ENCODE data around the gene S100A5. TPM values are rescaled to one million over a fixed set of nuclear protein-coding genes. Genes with fewer than 3 reads are reported as not detected.

S100A5 gene
- total and polyA plus RNA-seq, 5 donors from 2014 or later, result 1.2 to 3.0 (median 1.8) TPM

- peaks cover 35% of the 10 kb centered on the region for H3K36me3 Mint-ChIP-seq
- no peaks in the 10 kb centered on the region for H3K9me3 Mint-ChIP-seq
- H3K4me1 Mint-ChIP-seq, result peaks cover 6 to 85% (median 55%) of the 10 kb centered on the region in 4 donors
These were observed 3.8 kb upstream of the S100A5 start for GRCh38 chr1:153544453-153545066.

DNA sequence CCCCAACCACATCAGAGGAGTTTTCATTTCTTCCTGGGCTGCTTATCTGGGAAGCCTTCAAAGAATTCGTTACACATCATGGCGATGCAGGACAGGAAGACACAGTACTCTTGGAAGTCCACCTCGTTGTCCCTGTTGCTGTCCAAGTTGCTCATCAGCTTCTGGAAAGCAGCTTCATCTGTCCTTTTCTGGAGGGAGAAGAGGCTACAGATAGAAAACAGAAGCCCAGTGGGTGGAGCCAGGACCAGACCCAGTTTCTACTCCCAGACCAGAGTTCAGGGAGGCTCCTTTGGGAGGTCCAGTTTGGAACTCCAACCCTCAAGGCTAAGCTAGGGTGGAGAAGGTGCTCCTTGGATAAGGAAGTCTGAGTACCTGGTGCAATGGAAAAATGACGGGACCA, 3.0 kb upstream of the S100A5 start:
- Mint-ChIP-seq H3K9me3 (no peaks in the 10 kb centered on the region), H3K4me3 (peak overlapping the region; percentile 97 to 100 (median 98)), H3K4me1 (peaks cover 8 to 86% (median 60%) of the 10 kb centered on the region in 4 donors), H3K27ac (peak overlapping the region; percentile 97 to 99 (median 98)), H3K36me3 (peaks cover 35% of the 10 kb centered on the region), H3K27me3 (no peaks in the 10 kb centered on the region)
- Histone ChIP-seq H3K27ac (ENCODE audit: insufficient read depth, low read length, poor library complexity, severe bottlenecking) (peak overlapping the region; percentile 82), H3K36me3 (ENCODE audit: control insufficient read depth, insufficient read depth, low read length) (peaks cover 16% of the 10 kb centered on the region), H3K4me1 (ENCODE audit: control insufficient read depth, insufficient read depth, low read length, poor library complexity, severe bottlenecking) (peaks cover 79% of the 10 kb centered on the region), H3K4me3 (ENCODE audit: low read depth, low read length) (peak overlapping the region; percentile 93), H3K9me3 (ENCODE audit: control insufficient read depth in 2 of 2, low read length in 2 of 2) (no peaks in the 10 kb centered on the region), H3K27me3 (ENCODE audit: control insufficient read depth, insufficient read depth, low read length) (no peaks in the 10 kb centered on the region)
- no peak for ATAC-seq (ENCODE audit: low read depth in 2 of 2)
- DNase-seq, result no peak

More at GRCh38 chr1:153544453-153545066, 3.8 kb upstream of the S100A5 start:
- H3K27me3 ChIP-seq (ENCODE audit: control insufficient read depth, insufficient read depth, low read length), result no peaks in the 10 kb centered on the region
- no peaks in the 10 kb centered on the region for H3K9me3 ChIP-seq (ENCODE audit: control insufficient read depth in 2 of 2, low read length in 2 of 2)
- peak overlapping the region; percentile 93 for H3K4me3 ChIP-seq (ENCODE audit: low read depth, low read length)
- no peak for ATAC-seq (ENCODE audit: low read depth in 2 of 2)
- peaks cover 77% of the 10 kb centered on the region for H3K4me1 ChIP-seq (ENCODE audit: control insufficient read depth, insufficient read depth, low read length, poor library complexity, severe bottlenecking)
- Mint-ChIP-seq H3K4me3 (peak overlapping the region; percentile 97 to 100 (median 98)), H3K27me3 (no peaks in the 10 kb centered on the region), H3K27ac (peak overlapping the region; percentile 97 to 99 (median 98))
- DNase-seq, result no peak
- H3K27ac ChIP-seq (ENCODE audit: insufficient read depth, low read length, poor library complexity, severe bottlenecking), result peak overlapping the region; percentile 82
- H3K36me3 ChIP-seq (ENCODE audit: control insufficient read depth, insufficient read depth, low read length), result peaks cover 16% of the 10 kb centered on the region

GRCh38 chr1:153542956-153543711, 2.4 kb upstream of the S100A5 start:
- H3K9me3 ChIP-seq (ENCODE audit: control insufficient read depth in 2 of 2, low read length in 2 of 2), result no peaks in the 10 kb centered on the region
- peak overlapping the region; percentile 97 to 99 (median 98) for H3K27ac Mint-ChIP-seq
- H3K4me3 ChIP-seq (ENCODE audit: low read depth, low read length), result peak overlapping the region; percentile 93
- H3K27me3 Mint-ChIP-seq, result no peaks in the 10 kb centered on the region
- ATAC-seq (ENCODE audit: low read depth in 2 of 2) (no peak), DNase-seq (no peak)
- peaks cover 16% of the 10 kb centered on the region for H3K36me3 ChIP-seq (ENCODE audit: control insufficient read depth, insufficient read depth, low read length)
- no peaks in the 10 kb centered on the region for H3K27me3 ChIP-seq (ENCODE audit: control insufficient read depth, insufficient read depth, low read length)
- peaks cover 35% of the 10 kb centered on the region for H3K36me3 Mint-ChIP-seq
- peaks cover 8 to 86% (median 62%) of the 10 kb centered on the region in 4 donors for H3K4me1 Mint-ChIP-seq
- peaks cover 79% of the 10 kb centered on the region for H3K4me1 ChIP-seq (ENCODE audit: control insufficient read depth, insufficient read depth, low read length, poor library complexity, severe bottlenecking)
- H3K4me3 Mint-ChIP-seq, result peak overlapping the region; percentile 97 to 100 (median 98)
- H3K9me3 Mint-ChIP-seq, result no peaks in the 10 kb centered on the region
- peak overlapping the region; percentile 82 for H3K27ac ChIP-seq (ENCODE audit: insufficient read depth, low read length, poor library complexity, severe bottlenecking)

DNA sequence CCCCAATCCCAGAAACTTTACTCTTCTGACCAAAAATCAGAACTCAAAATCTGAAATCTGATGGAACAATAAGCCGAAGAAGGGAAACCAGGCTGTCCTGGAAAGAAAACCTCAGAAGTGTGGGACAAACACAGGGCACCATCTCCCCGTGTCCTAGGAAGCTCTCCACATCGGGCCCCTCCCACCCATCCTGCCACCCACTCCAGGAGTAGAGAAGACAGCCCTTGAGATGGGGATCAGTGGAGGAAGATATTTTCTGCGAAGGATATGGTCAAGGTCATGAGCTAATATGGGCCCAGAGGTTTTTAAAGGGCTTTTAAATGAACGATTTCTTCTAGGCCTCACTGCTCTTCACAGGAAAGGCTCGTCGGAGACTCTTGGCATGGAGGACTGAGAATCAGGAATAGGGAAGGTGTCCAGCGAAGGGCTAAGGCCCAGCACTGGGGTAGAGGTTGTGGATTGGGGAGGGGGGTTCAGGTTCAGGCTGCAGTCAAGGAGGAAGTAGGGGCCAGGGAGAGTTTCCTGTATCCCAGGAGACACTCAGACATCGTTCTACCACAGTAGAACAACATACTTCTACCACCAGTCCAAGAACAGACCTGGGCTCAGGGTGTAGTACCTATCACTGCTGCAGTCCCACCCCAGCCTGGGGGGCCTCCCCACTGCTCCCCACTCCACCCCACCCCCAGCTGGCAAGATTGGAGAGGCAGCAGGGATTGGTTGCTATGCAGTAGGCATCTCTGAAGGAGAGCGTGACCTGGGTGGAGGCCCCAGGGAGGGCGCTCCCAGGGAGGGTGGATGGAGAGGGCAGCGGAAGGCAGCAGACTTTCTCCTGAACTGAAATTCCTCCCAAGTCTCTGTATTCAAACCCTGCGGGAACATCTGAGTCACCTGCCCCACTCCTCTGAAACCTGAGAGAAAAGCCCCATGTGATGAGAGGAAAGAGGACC, 1.2 kb upstream of the S100A5 start:
- Histone ChIP-seq H3K27me3 (ENCODE audit: control insufficient read depth, insufficient read depth, low read length) (no peaks in the 10 kb centered on the region), H3K9me3 (ENCODE audit: control insufficient read depth in 2 of 2, low read length in 2 of 2) (no peaks in the 10 kb centered on the region), H3K4me3 (ENCODE audit: low read depth, low read length) (peak overlapping the region; percentile 45), H3K36me3 (ENCODE audit: control insufficient read depth, insufficient read depth, low read length) (peaks cover 16% of the 10 kb centered on the region), H3K4me1 (ENCODE audit: control insufficient read depth, insufficient read depth, low read length, poor library complexity, severe bottlenecking) (peaks cover 77% of the 10 kb centered on the region), H3K27ac (ENCODE audit: insufficient read depth, low read length, poor library complexity, severe bottlenecking) (peak overlapping the region; percentile 82)
- Mint-ChIP-seq H3K27ac (peak overlapping the region; percentile 97 to 99 (median 98)), H3K4me3 (peak overlapping the region; percentile 83 to 97 (median 87)), H3K4me1 (peaks cover 8 to 94% (median 66%) of the 10 kb centered on the region in 4 donors), H3K9me3 (no peaks in the 10 kb centered on the region), H3K36me3 (peaks cover 35% of the 10 kb centered on the region), H3K27me3 (no peaks in the 10 kb centered on the region)
- ATAC-seq (ENCODE audit: low read depth in 2 of 2) (no peak), DNase-seq (no peak)

DNA sequence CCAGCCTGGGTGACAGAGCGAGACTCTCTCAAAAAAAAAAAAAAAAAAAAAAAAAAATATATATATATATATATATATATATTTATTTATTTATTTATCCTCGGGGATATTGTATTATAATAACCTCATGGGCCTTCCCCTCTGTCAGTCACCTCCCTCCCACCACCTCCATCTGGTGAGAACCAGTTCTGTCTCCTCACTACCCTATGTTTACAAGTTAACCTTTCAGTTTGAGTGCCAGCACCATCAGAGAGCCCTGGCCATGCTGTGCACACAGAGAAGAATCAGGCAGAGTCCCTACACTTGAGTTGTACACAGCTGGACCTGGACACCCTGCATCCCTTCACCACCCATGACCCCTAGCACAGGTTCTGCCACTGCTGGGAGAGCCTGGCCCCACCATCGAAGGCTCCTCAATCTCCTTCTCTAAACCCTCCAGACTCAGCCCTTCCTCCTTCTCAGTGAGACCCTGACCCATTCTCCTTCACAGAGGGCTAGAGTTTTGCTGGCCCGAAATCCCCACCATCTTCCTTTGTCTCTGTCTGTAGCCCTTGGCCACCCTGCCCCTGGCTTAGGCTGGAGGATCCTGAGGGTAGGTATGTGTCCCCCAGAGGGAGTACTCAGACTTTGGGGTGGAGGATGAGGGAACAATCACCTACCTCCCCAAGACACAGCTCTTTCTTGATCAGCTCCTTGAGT, 1.2 kb downstream of the S100A5 start:
- H3K9me3 ChIP-seq (ENCODE audit: control insufficient read depth in 2 of 2, low read length in 2 of 2), result no peaks in the 10 kb centered on the region
- DNase-seq (peak in 1 of 3 donors; percentile 18), ATAC-seq (ENCODE audit: low read depth in 2 of 2) (no peak)
- peaks cover 4% of the 10 kb centered on the region for H3K27me3 Mint-ChIP-seq
- peak overlapping the region; percentile 70 to 88 (median 85) for H3K4me3 Mint-ChIP-seq
- H3K4me1 Mint-ChIP-seq, result peaks cover 8 to 92% (median 68%) of the 10 kb centered on the region in 4 donors
- peak overlapping the region; percentile 45 for H3K4me3 ChIP-seq (ENCODE audit: low read depth, low read length)
- no peaks in the 10 kb centered on the region for H3K9me3 Mint-ChIP-seq
- peaks cover 18% of the 10 kb centered on the region for H3K36me3 ChIP-seq (ENCODE audit: control insufficient read depth, insufficient read depth, low read length)
- H3K27ac Mint-ChIP-seq, result peak overlapping the region; percentile 97 to 99 (median 98)
- peak overlapping the region; percentile 82 for H3K27ac ChIP-seq (ENCODE audit: insufficient read depth, low read length, poor library complexity, severe bottlenecking)
- H3K27me3 ChIP-seq (ENCODE audit: control insufficient read depth, insufficient read depth, low read length), result no peaks in the 10 kb centered on the region
- H3K36me3 Mint-ChIP-seq, result peaks cover 30% of the 10 kb centered on the region
- H3K4me1 ChIP-seq (ENCODE audit: control insufficient read depth, insufficient read depth, low read length, poor library complexity, severe bottlenecking), result peaks cover 75% of the 10 kb centered on the region

GRCh38 chr1:153538315-153538821, 2.4 kb downstream of the S100A5 start:
- Mint-ChIP-seq H3K9me3 (no peaks in the 10 kb centered on the region), H3K4me1 (peaks cover 14 to 92% (median 69%) of the 10 kb centered on the region in 4 donors), H3K27me3 (peaks cover 4% of the 10 kb centered on the region), H3K4me3 (peak overlapping the region; percentile 39 to 93 (median 68)), H3K36me3 (peaks cover 22% of the 10 kb centered on the region), H3K27ac (peak overlapping the region in 2 of 3 donors; percentile 43 to 75)
- no peak overlapping the region for H3K27ac ChIP-seq (ENCODE audit: insufficient read depth, low read length, poor library complexity, severe bottlenecking)
- DNase-seq, result no peak
- H3K4me3 ChIP-seq (ENCODE audit: low read depth, low read length), result no peak overlapping the region
- H3K27me3 ChIP-seq (ENCODE audit: control insufficient read depth, insufficient read depth, low read length), result no peaks in the 10 kb centered on the region
- H3K36me3 ChIP-seq (ENCODE audit: control insufficient read depth, insufficient read depth, low read length), result peaks cover 14% of the 10 kb centered on the region
- no peaks in the 10 kb centered on the region for H3K9me3 ChIP-seq (ENCODE audit: control insufficient read depth in 2 of 2, low read length in 2 of 2)
- ATAC-seq (ENCODE audit: low read depth in 2 of 2), result no peak
- H3K4me1 ChIP-seq (ENCODE audit: control insufficient read depth, insufficient read depth, low read length, poor library complexity, severe bottlenecking), result peaks cover 75% of the 10 kb centered on the region
